GM19239 (cell line): ENCODE data around the gene GPR55.
A peak's percentile ranks its signal among the peaks of the same experiment; 100 is the strongest.

Experiments
- DNase-seq: peaks from one replicate; pipeline ENCODE4 v3.0.0; 2011; ENCODE audit warnings: low spot score; ENCODE audit not compliant: insufficient read length
- FAIRE-seq: peaks from 2 replicates; lab custom pipeline; 2011; peaks lifted over from hg19 to GRCh38; lab: Jason Lieb, UNC

Gene GPR55

GRCh38 chr2:230890646-230891045 lies 34.4 kb downstream of the GPR55 start:
- FAIRE-seq, result no peak
- DNase-seq, result no peak

GRCh38 chr2:230889911-230890601 lies 35.0 kb downstream of the GPR55 start:
- FAIRE-seq (no peak), DNase-seq (no peak)

- DNase-seq (no peak), FAIRE-seq (no peak)
These were observed 36.1 kb downstream of the GPR55 start for GRCh38 chr2:230888824-230889400.

- DNase-seq (no peak), FAIRE-seq (no peak)
These were observed 37.7 kb downstream of the GPR55 start for GRCh38 chr2:230887342-230887741.

GRCh38 chr2:230886671-230887071 lies 38.4 kb downstream of the GPR55 start:
- FAIRE-seq, result no peak
- DNase-seq, result no peak

GRCh38 chr2:230886206-230886605 lies 38.8 kb downstream of the GPR55 start:
- FAIRE-seq, result peak; percentile 8
- DNase-seq, result no peak

- FAIRE-seq, result peak; percentile 95
- no peak for DNase-seq
These were observed 39.4 kb downstream of the GPR55 start for GRCh38 chr2:230885463-230886130.

- DNase-seq (no peak), FAIRE-seq (no peak)
These were observed 43.2 kb downstream of the GPR55 start for GRCh38 chr2:230881840-230882239.

GRCh38 chr2:230879891-230880290 lies 45.2 kb downstream of the GPR55 start:
- DNase-seq (no peak), FAIRE-seq (no peak)

- FAIRE-seq (no peak), DNase-seq (no peak)
These were observed 45.7 kb downstream of the GPR55 start for GRCh38 chr2:230879271-230879882.

- DNase-seq (no peak), FAIRE-seq (peak; percentile 21)
These were observed 46.3 kb downstream of the GPR55 start for GRCh38 chr2:230878599-230879188.

- DNase-seq (no peak), FAIRE-seq (peak; percentile 93)
These were observed 47.1 kb downstream of the GPR55 start for GRCh38 chr2:230877759-230878598.

GRCh38 chr2:230877116-230877758 lies 47.8 kb downstream of the GPR55 start:
- no peak for FAIRE-seq
- no peak for DNase-seq

GRCh38 chr2:230875347-230876315 lies 49.4 kb downstream of the GPR55 start:
- FAIRE-seq (no peak), DNase-seq (no peak)

GRCh38 chr2:230874876-230875275 lies 50.2 kb downstream of the GPR55 start:
- FAIRE-seq (no peak), DNase-seq (no peak)

GRCh38 chr2:230874456-230874855 lies 50.6 kb downstream of the GPR55 start:
- DNase-seq (no peak), FAIRE-seq (no peak)

- FAIRE-seq (peak; percentile 100), DNase-seq (no peak)
These were observed 51.2 kb downstream of the GPR55 start for GRCh38 chr2:230873661-230874401.
